A673 (cell line): ENCODE data around the gene CCR2. TPM values are rescaled to one million over a fixed set of nuclear protein-coding genes. Genes with fewer than 3 reads are reported as not detected.

ENCODE experiments used
- BruUV-seq: library from RNA; stranded (reverse); fragments of 400-500 nt; replicated peaks from 2 replicates; lab custom pipeline; 2021; lab: Mats Ljungman, UMichigan
- CTCF ChIA-PET: fragments of 300-600 bp; sonication (Branson Sonifier 250); formaldehyde crosslinking; loops from one replicate; lab custom pipeline; 2022; ENCODE audit warnings: antibody characterized with exemption; lab: Charles Lee
- POLR2A ChIA-PET: fragments of 300-600 bp; sonication (Branson Sonifier 250); formaldehyde crosslinking; loops from one replicate; lab custom pipeline; 2022; ENCODE audit warnings: antibody characterized with exemption; ENCODE audit not compliant: low non-redundant PET; lab: Charles Lee
- DNase-seq: peaks from one replicate; pipeline ENCODE4 v3.0.0-alpha.2; 2015; ENCODE audit warnings: low spot score
- H3K27ac ChIP-seq: fragments of 200-600 bp; sonication (generic); 2 replicates; pipeline ENCODE4 v1.5.1; 2016; ENCODE audit warnings: mixed run types, low read depth, mild to moderate bottlenecking, mixed read lengths, antibody characterized with exemption, low read length; ENCODE audit not compliant: poor library complexity, severe bottlenecking
- H3K27me3 ChIP-seq: fragments of 200-600 bp; sonication (generic); replicated peaks from 2 replicates; pipeline ENCODE4 v1.6.1; 2017; ENCODE audit warnings: mixed run types, low read depth, mild to moderate bottlenecking, mixed read lengths, antibody characterized with exemption, low read length; ENCODE audit not compliant: insufficient read depth, poor library complexity
- H3K36me3 ChIP-seq: fragments of 200-600 bp; sonication (generic); 2 replicates; pipeline ENCODE4 v1.6.1; 2016; ENCODE audit warnings: mixed run types, mild to moderate bottlenecking, mixed read lengths, antibody characterized with exemption, low read length; ENCODE audit not compliant: insufficient read depth, poor library complexity, severe bottlenecking
- H3K4me1 ChIP-seq: fragments of 200-600 bp; sonication (generic); 2 replicates; pipeline ENCODE4 v1.6.1; 2017; ENCODE audit warnings: mixed run types, mild to moderate bottlenecking, mixed read lengths, antibody characterized with exemption, low read length; ENCODE audit not compliant: insufficient read depth, poor library complexity, severe bottlenecking
- H3K4me3 ChIP-seq: fragments of 200-600 bp; sonication (generic); 2 replicates; pipeline ENCODE4 v1.5.1; 2016; ENCODE audit warnings: low read depth, mixed run types, mild to moderate bottlenecking, mixed read lengths, low read length; ENCODE audit not compliant: poor library complexity, severe bottlenecking
- H3K9me3 ChIP-seq: fragments of 200-600 bp; sonication (generic); 2 replicates; pipeline ENCODE4 v1.6.1; 2016; ENCODE audit warnings: mixed run types, low read depth, mild to moderate bottlenecking, mixed read lengths, antibody characterized with exemption, low read length; ENCODE audit not compliant: poor library complexity, severe bottlenecking
- EZH2 ChIP-seq: fragments of 200-600 bp; sonication (generic); IDR thresholded peaks from 2 replicates; pipeline ENCODE4 v1.6.1; 2017; ENCODE audit warnings: borderline replicate concordance, low read depth, mild to moderate bottlenecking, mixed read lengths, antibody characterized with exemption, low read length; ENCODE audit not compliant: poor library complexity, severe bottlenecking
- intact Hi-C: fragments of 100-400 bp; cut with micrococcal nuclease; formaldehyde crosslinking; loops from one replicate; pipeline ENCODE4 v1.10.0; 2022; ENCODE audit not compliant: unreplicated experiment
- total RNA-seq: library from RNA; stranded (reverse); gene quantifications from 2 replicates; pipeline ENCODE4 v1.2.3, GENCODE V29; 2021
- TF ChIP-seq, protein P1 (sequence below): fragments of 300-800, 200-600 bp; sonication (generic); conservative IDR thresholded peaks from 2 replicates; pipeline ENCODE4 v1.5.1; 2017; ENCODE audit warnings: low read depth, mild to moderate bottlenecking, antibody characterized with exemption, low read length, moderate library complexity, mixed read lengths

CCR2 gene
- total RNA-seq, 1 experiment from 2014 or later = not detected

DNA sequence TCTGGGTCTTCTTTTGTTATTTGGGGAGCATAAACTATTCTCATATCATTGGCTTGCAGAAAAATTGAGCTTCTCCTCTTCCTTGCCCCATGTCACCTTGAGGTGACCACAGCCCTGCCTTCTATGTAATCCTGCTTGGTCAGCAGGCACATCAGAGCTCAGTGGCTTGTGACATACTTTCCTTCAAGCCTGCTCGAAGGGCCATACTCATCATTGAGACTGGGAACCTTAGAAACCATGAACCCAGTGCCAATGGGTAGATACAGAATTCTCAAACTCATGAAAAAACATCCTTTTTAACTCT is 3.7 kb upstream of the CCR2 start:
- CTCF ChIA-PET = no interaction called here
- no peaks in the 10 kb centered on the region for H3K9me3 ChIP-seq
- H3K4me1 ChIP-seq = no peaks in the 10 kb centered on the region
- TF ChIP-seq, protein P1, sequence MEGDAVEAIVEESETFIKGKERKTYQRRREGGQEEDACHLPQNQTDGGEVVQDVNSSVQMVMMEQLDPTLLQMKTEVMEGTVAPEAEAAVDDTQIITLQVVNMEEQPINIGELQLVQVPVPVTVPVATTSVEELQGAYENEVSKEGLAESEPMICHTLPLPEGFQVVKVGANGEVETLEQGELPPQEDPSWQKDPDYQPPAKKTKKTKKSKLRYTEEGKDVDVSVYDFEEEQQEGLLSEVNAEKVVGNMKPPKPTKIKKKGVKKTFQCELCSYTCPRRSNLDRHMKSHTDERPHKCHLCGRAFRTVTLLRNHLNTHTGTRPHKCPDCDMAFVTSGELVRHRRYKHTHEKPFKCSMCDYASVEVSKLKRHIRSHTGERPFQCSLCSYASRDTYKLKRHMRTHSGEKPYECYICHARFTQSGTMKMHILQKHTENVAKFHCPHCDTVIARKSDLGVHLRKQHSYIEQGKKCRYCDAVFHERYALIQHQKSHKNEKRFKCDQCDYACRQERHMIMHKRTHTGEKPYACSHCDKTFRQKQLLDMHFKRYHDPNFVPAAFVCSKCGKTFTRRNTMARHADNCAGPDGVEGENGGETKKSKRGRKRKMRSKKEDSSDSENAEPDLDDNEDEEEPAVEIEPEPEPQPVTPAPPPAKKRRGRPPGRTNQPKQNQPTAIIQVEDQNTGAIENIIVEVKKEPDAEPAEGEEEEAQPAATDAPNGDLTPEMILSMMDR = no peak
- TF ChIP-seq EZH2 = no peak
- no peak overlapping the region for H3K27ac ChIP-seq
- intact Hi-C loops = no loop called here
- H3K27me3 ChIP-seq = peaks cover 29% of the 10 kb centered on the region
- no peak overlapping the region for H3K4me3 ChIP-seq
- no peak for DNase-seq
- POLR2A ChIA-PET = no interaction called here
- no peaks in the 10 kb centered on the region for H3K36me3 ChIP-seq
- BruUV-seq = no TSS peak

DNA sequence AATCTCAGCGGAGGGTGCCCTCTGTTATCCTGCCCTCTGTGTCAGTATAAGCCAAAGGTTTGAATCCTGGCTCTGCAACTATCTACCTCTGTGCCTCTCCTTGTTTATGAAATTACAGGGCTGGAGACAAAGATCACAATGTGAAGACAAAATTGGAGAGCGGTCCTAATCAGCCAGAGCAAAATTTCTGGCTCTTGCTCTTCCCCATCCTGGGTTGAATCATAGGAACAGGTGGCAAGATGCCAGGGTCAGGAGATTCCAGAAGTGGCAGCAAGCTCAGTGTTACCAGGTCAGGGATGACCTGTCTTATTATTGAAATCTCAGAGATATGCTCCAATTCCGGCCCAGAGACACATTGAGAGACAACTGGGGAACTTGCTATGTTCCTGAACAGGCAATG is 2.3 kb upstream of the CCR2 start:
- DNase-seq = no peak

DNA sequence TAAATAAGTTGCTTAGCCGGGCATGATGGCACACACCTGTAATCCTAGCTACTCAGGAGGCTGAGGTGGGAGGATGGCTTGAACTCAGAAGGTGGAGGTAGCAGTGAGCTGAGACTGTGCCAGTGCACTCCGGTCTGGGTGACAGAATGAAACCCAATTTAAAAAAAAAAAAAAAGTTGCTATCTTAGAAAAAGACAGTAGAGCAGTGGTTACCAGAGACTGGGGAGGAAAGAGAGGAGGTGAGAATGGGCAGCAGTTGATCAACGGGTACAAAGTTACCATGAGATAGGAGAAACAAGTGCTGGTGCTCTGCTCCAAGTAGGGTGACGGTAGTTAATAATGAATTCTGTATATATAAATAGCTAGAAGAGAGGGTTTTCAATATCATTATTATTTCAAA is 821 bp upstream of the CCR2 start:
- POLR2A ChIA-PET = no interaction called here

More for the DNA sequence above, 2.3 kb upstream of the CCR2 start:
- Histone ChIP-seq H3K9me3 (no peaks in the 10 kb centered on the region), H3K27me3 (peaks cover 39% of the 10 kb centered on the region), H3K4me3 (no peak overlapping the region), H3K36me3 (no peaks in the 10 kb centered on the region), H3K4me1 (no peaks in the 10 kb centered on the region), H3K27ac (no peak overlapping the region)
- intact Hi-C loops = no loop called here
- CTCF ChIA-PET = no interaction called here
- POLR2A ChIA-PET = no interaction called here
- TF ChIP-seq, protein P1 = no peak
- TF ChIP-seq EZH2 = no peak
- no TSS peak for BruUV-seq

More for the DNA sequence above, 821 bp upstream of the CCR2 start:
- TF ChIP-seq, protein P1 = no peak
- TF ChIP-seq EZH2 = no peak
- no peaks in the 10 kb centered on the region for H3K4me1 ChIP-seq
- H3K27me3 ChIP-seq = peaks cover 39% of the 10 kb centered on the region
- no peak for DNase-seq
- no peak overlapping the region for H3K4me3 ChIP-seq
- CTCF ChIA-PET = no interaction called here
- no peaks in the 10 kb centered on the region for H3K9me3 ChIP-seq
- no peak overlapping the region for H3K27ac ChIP-seq
- BruUV-seq = no TSS peak
- intact Hi-C loops = no loop called here
- H3K36me3 ChIP-seq = no peaks in the 10 kb centered on the region
